Esophagus muscularis mucosa (tissue), 4 donors: ENCODE data around the gene SSBP2. TPM values are rescaled to one million over a fixed set of nuclear protein-coding genes. Genes with fewer than 3 reads are reported as not detected.

Experiments
- DNase-seq: peaks from one replicate; pipeline ENCODE4 v3.0.0-alpha.2; 2017; ENCODE audit errors: extremely low spot score
- H3K27ac ChIP-seq, 4 donors: fragments of 200-600 bp; sonication (generic); replicated peaks in 1 of 4; 1 replicate in 3 of 4; 2 replicates in 1 of 4; pipeline ENCODE4 v1.5.1; 2016 to 2019; ENCODE audit warnings: mild to moderate bottlenecking in 1 of 4
- H3K27me3 ChIP-seq, 4 donors: fragments of 200-600 bp; sonication (generic); one replicate each; pipeline versions ENCODE4 v1.5.1 to v1.6.0; 2016 to 2019
- H3K36me3 ChIP-seq, 4 donors: fragments of 200-600 bp; sonication (generic); one replicate each; pipeline ENCODE4 v1.5.1; 2016 to 2019
- H3K4me1 ChIP-seq, 4 donors: fragments of 200-600 bp; sonication (generic); one replicate each; pipeline ENCODE4 v1.5.1; 2016 to 2019
- H3K4me3 ChIP-seq, 4 donors: fragments of 200-600 bp; sonication (generic); 1 replicate in 2 of 4; 2 replicates in 2 of 4; pipeline ENCODE4 v1.5.1; 2016 to 2019; ENCODE audit warnings: mild to moderate bottlenecking in 4 of 4, moderate library complexity in 1 of 4
- H3K9me3 ChIP-seq, 4 donors: fragments of 200-600 bp; sonication (generic); 1 replicate in 3 of 4; 2 replicates in 1 of 4; pipeline ENCODE4 v1.5.1; 2016 to 2019
- EP300 ChIP-seq: sonication (generic); formaldehyde crosslinking; IDR thresholded peaks from one replicate; pipeline ENCODE4 v1.6.1; 2017; ENCODE audit warnings: antibody characterized with exemption
- POLR2A ChIP-seq: fragments of 450-650 bp; IDR thresholded peaks from one replicate; pipeline ENCODE4 v1.6.1; 2017; ENCODE audit warnings: antibody characterized with exemption, moderate library complexity, mild to moderate bottlenecking, low read depth
- POLR2AphosphoS5 ChIP-seq, 2 donors: sonication (generic); formaldehyde crosslinking; IDR thresholded peaks; one replicate each; pipeline ENCODE4 v1.6.1; 2017; ENCODE audit warnings: antibody characterized with exemption in 2 of 2
- WGBS: methylation state at CpG from one replicate; pipeline ENCODE4 v1.1.5; 2018; 5-methylcytosine and 5-hydroxymethylcytosine counted together
- intact Hi-C: fragments of 100-400 bp; cut with DNase I; formaldehyde crosslinking; loops from one replicate; pipeline ENCODE4 v1.15.1; 2023
- total RNA-seq, 4 donors: library from RNA; depleted of rRNA; stranded (reverse); fragments of >200 nt; gene quantifications; one replicate each; pipeline versions ENCODE4 v1.1.0 to v1.2.1, GENCODE V29; 2016
- TF ChIP-seq, protein P1 (sequence below), 3 experiments: fragments of 200-600 bp in 2 of 3; fragments of 450-650 bp in 1 of 3; sonication (generic) in 2 of 3; IDR thresholded peaks; one replicate each; pipeline ENCODE4 v1.5.1; 2017 to 2019; ENCODE audit warnings: antibody characterized with exemption in 3 of 3, mild to moderate bottlenecking in 2 of 3, moderate library complexity in 1 of 3

Gene SSBP2
- total RNA-seq, 4 donors from 2014 or later: 62.9 to 97.2 (median 74.2) TPM

DNA sequence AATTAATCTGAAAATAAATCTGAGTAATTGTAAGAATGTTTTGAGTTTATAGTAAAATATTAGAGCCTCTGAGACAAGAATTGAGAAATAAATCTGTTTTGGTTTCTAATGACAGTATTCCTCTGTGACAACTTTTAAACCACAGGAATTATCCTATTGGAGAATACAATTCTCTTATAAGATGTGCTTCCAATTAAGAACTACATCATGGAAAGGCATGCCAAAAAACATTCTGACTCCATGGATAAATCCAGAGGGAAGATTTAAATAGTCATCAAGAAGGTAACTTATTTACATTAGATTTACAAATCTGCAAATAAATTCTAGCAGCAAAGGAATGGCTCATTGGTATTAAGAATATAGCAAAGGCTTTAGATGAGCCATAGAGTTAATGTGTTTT, 178.7 kb downstream of the SSBP2 start:
- DNase-seq: no peak
- Histone ChIP-seq H3K27me3 (no peaks in the 10 kb centered on the region), H3K4me3 (no peak overlapping the region), H3K4me1 (peaks cover 0 to 28% (median 11%) of the 10 kb centered on the region in 4 donors), H3K9me3 (no peaks in the 10 kb centered on the region), H3K36me3 (peaks cover 0 to 12% (median 9%) of the 10 kb centered on the region in 4 donors), H3K27ac (no peak overlapping the region)
- TF ChIP-seq POLR2A (no peak), EP300 (no peak), POLR2AphosphoS5 (IDR thresholded peaks at IDR 0.05) (no peak)
- TF ChIP-seq, protein P1, sequence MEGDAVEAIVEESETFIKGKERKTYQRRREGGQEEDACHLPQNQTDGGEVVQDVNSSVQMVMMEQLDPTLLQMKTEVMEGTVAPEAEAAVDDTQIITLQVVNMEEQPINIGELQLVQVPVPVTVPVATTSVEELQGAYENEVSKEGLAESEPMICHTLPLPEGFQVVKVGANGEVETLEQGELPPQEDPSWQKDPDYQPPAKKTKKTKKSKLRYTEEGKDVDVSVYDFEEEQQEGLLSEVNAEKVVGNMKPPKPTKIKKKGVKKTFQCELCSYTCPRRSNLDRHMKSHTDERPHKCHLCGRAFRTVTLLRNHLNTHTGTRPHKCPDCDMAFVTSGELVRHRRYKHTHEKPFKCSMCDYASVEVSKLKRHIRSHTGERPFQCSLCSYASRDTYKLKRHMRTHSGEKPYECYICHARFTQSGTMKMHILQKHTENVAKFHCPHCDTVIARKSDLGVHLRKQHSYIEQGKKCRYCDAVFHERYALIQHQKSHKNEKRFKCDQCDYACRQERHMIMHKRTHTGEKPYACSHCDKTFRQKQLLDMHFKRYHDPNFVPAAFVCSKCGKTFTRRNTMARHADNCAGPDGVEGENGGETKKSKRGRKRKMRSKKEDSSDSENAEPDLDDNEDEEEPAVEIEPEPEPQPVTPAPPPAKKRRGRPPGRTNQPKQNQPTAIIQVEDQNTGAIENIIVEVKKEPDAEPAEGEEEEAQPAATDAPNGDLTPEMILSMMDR (IDR thresholded peaks at IDR 0.05): no peak
- intact Hi-C loops: no loop called here

DNA sequence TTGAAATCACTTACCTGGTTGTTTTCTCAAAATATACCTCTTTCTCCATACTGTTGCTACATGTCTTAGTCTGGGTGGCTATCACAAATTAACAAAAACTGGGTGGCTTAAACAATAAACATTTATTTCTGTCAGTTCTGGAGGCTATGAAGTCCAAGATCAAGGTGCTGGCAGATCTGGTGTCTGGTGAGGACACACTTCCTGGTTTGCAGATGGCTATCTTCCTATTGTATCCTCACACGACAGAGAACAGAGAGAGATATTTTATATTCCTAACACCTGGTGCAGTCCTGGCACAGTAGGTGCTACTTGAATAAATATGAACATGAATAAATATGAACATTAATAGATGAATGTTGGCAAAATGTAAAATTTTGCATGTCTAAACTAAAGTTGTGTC, 192.7 kb downstream of the SSBP2 start:
- intact Hi-C loops: no loop called here
- H3K4me1 ChIP-seq: peaks cover 0 to 16% (median 5%) of the 10 kb centered on the region in 4 donors
- H3K36me3 ChIP-seq: no peaks in the 10 kb centered on the region
- TF ChIP-seq EP300: no peak
- TF ChIP-seq POLR2AphosphoS5 (IDR thresholded peaks at IDR 0.05): no peak
- TF ChIP-seq POLR2A: no peak
- TF ChIP-seq, protein P1 (IDR thresholded peaks at IDR 0.05): no peak
- no peaks in the 10 kb centered on the region for H3K27me3 ChIP-seq
- H3K27ac ChIP-seq: no peak overlapping the region
- 63% methylated on average over 1 of the region's 1 CpG for WGBS
- no peak for DNase-seq
- H3K4me3 ChIP-seq: no peak overlapping the region
- H3K9me3 ChIP-seq: no peaks in the 10 kb centered on the region

DNA sequence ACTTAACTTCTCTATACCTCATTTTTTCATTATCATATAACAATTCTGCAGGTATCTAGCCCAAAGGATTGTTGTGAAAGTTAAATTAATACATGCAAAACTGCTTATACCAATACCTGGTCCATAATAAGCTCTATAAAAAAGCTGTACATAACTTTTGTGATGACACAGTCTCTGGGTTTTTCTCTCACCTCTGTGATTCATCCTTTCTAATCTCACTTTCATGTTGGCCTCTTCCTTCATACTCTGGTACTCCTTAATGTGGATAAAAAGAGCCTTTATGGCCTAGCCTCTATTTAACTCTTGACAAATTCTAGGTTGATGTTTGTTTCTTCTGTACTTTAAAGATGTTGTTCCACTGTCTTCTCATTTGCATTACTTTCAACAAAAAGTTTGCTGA, 194.1 kb downstream of the SSBP2 start:
- Histone ChIP-seq H3K27ac (no peak overlapping the region), H3K4me3 (no peak overlapping the region), H3K27me3 (no peaks in the 10 kb centered on the region), H3K9me3 (no peaks in the 10 kb centered on the region), H3K36me3 (no peaks in the 10 kb centered on the region), H3K4me1 (peaks cover 0 to 16% (median 7%) of the 10 kb centered on the region in 4 donors)
- TF ChIP-seq POLR2AphosphoS5 (IDR thresholded peaks at IDR 0.05): no peak
- no peak for TF ChIP-seq EP300
- TF ChIP-seq POLR2A: no peak
- TF ChIP-seq, protein P1 (IDR thresholded peaks at IDR 0.05): no peak
- DNase-seq: no peak
- intact Hi-C loops: no loop called here

DNA sequence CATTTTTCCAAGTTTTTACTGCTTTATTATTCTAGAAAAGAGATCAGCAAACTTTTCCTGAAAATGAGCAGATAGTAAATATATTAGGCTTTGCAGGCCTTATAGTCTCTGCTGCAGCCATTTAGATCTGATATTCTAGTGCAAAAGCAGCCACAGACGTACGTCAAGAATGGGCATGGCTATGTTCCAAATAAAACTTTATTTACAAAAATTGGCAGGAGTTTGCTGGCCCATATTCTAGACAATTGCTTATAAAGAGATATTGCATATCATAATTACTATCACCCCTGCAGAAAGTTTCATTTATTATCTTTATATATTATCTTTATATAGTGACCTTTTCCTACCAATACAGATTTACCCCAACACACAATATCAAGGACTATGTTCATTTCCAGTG, 195.0 kb downstream of the SSBP2 start:
- intact Hi-C loops: no loop called here
- no peak for DNase-seq
- H3K36me3 ChIP-seq: no peaks in the 10 kb centered on the region
- H3K4me3 ChIP-seq: no peak overlapping the region
- TF ChIP-seq POLR2AphosphoS5 (IDR thresholded peaks at IDR 0.05) (no peak), POLR2A (no peak)
- TF ChIP-seq, protein P1 (IDR thresholded peaks at IDR 0.05): no peak
- H3K27me3 ChIP-seq: no peaks in the 10 kb centered on the region
- no peak overlapping the region for H3K27ac ChIP-seq
- 83% methylated on average over 2 of the region's 2 CpGs for WGBS
- no peaks in the 10 kb centered on the region for H3K9me3 ChIP-seq
- peaks cover 0 to 14% (median 6%) of the 10 kb centered on the region in 4 donors for H3K4me1 ChIP-seq

DNA sequence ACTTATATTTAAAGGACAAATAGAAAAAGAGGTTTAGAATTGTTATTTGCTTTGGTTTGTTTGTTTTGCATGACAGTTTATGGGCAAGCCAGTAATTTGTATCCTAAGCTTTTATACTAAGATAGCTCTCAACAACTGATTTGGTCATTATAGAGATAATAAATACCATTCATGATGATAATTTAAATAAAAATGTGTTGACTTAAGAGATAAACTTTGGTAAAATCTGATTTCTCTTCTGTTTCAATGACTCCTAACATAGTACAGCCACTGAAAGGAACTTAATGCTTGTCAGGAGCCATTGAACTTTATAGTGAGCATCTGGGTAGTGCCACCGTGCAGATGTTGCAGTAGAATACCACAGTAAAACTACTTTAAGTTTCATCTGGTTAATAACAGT, 196.2 kb downstream of the SSBP2 start:
- no peaks in the 10 kb centered on the region for H3K9me3 ChIP-seq
- no peak overlapping the region for H3K4me3 ChIP-seq
- TF ChIP-seq, protein P1 (IDR thresholded peaks at IDR 0.05): no peak
- TF ChIP-seq EP300 (no peak), POLR2AphosphoS5 (IDR thresholded peaks at IDR 0.05) (no peak), POLR2A (no peak)
- H3K27ac ChIP-seq: no peak overlapping the region
- H3K27me3 ChIP-seq: no peaks in the 10 kb centered on the region
- WGBS: 90% methylated on average over 1 of the region's 1 CpG
- intact Hi-C loops: no loop called here
- DNase-seq: no peak
- peaks cover 0 to 14% (median 3%) of the 10 kb centered on the region in 4 donors for H3K4me1 ChIP-seq
- H3K36me3 ChIP-seq: peaks cover 0 to 4% (median 0%) of the 10 kb centered on the region in 4 donors
